ENCODE measurements around the gene HS6ST2. TPM values are rescaled to one million over a fixed set of nuclear protein-coding genes. Genes with fewer than 3 reads are reported as not detected.

The HS6ST2 gene
- total RNA-seq, 1 experiment from 2014 or later: 24.6 TPM

- no peaks in the 10 kb centered on the region for H3K9me2 ChIP-seq (ENCODE audit: insufficient read depth)
- no peak overlapping the region for H3K4me3 ChIP-seq (replicated peaks in 1 of 2; ENCODE audit: low read depth in 1 of 2, low read length in 2 of 2)
- no peak for DNase-seq (ENCODE audit: low read depth, low spot score)
- no peak overlapping the region for H3K4me2 ChIP-seq (ENCODE audit: low read length)
- ChIA-PET CTCF (no interaction called here), RAD21 (ENCODE audit: low non-redundant PET in 1 of 2, low total read pairs in 2 of 2, uncharacterized antibody in 2 of 2, unreplicated experiment in 2 of 2) (interaction anchor here in 1 of 2 experiments (0.7 kb wide), 1 partner anchor 508 kb away, joined by 3 read pairs; no protein-coding TSS in a partner anchor), POLR2A (no interaction called here)
- H3K4me1 ChIP-seq (ENCODE audit: control insufficient read depth in 1 of 2, insufficient read depth in 2 of 2, low read length in 2 of 2): peaks cover 19 to 36% of the 10 kb centered on the region in 2 experiments
- no peaks in the 10 kb centered on the region for H3K9me3 ChIP-seq (ENCODE audit: control insufficient read depth in 1 of 2, insufficient read depth in 1 of 2, low read depth in 1 of 2, low read length in 2 of 2)
- peaks cover 3% of the 10 kb centered on the region; the same call in 1 of the 2 replicates for H4K20me1 ChIP-seq (ENCODE audit: insufficient read depth)
- ATAC-seq: no peak
- H3K79me2 ChIP-seq (ENCODE audit: insufficient read depth, low read length): no peaks in the 10 kb centered on the region
- H3K27ac ChIP-seq (ENCODE audit: low read depth, low read length): no peak overlapping the region
- intact Hi-C loops (cut with micrococcal nuclease): loop anchor here (1.0 kb wide), 1 partner anchor 432 kb away; no protein-coding TSS in a partner anchor
- TF ChIP-seq REST (IDR thresholded peaks at IDR 0.05; ENCODE audit: low read depth) (no peak), RAD21 (IDR thresholded peaks at IDR 0.05; ENCODE audit: low read depth) (peak; percentile 65)
- TF ChIP-seq, protein P1, sequence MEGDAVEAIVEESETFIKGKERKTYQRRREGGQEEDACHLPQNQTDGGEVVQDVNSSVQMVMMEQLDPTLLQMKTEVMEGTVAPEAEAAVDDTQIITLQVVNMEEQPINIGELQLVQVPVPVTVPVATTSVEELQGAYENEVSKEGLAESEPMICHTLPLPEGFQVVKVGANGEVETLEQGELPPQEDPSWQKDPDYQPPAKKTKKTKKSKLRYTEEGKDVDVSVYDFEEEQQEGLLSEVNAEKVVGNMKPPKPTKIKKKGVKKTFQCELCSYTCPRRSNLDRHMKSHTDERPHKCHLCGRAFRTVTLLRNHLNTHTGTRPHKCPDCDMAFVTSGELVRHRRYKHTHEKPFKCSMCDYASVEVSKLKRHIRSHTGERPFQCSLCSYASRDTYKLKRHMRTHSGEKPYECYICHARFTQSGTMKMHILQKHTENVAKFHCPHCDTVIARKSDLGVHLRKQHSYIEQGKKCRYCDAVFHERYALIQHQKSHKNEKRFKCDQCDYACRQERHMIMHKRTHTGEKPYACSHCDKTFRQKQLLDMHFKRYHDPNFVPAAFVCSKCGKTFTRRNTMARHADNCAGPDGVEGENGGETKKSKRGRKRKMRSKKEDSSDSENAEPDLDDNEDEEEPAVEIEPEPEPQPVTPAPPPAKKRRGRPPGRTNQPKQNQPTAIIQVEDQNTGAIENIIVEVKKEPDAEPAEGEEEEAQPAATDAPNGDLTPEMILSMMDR (IDR thresholded peaks at IDR 0.05 in 2 of 3, conservative IDR thresholded peaks at IDR 0.05 in 1 of 3; ENCODE audit: borderline replicate concordance in 1 of 3, insufficient read depth in 1 of 3, low read depth in 2 of 3, low read length in 2 of 3): peak; percentile 33 to 64 (median 61); a peak in 5 of 6 replicates
- H2AFZ ChIP-seq (ENCODE audit: low read depth, low read length, poor library complexity, severe bottlenecking): no peak overlapping the region
- no TSS peak for BruUV-seq (replicated peaks)
- H3K27me3 ChIP-seq (ENCODE audit: insufficient read depth, low read length): no peaks in the 10 kb centered on the region
- no peak overlapping the region for H3K9ac ChIP-seq (ENCODE audit: low read length)
- H3K36me3 ChIP-seq (ENCODE audit: control insufficient read depth in 1 of 2, insufficient read depth in 2 of 2, low read length in 2 of 2): no peaks in the 10 kb centered on the region
Measured at GRCh38 chrX:132740316-132741123, 217.9 kb downstream of the HS6ST2 start.

Data from HCT116 (cell line).